A549 treated with Hydrocortisone at 1 μM for 4 hours (cell line): ENCODE measurements around the gene ZSCAN12. TPM values are rescaled to one million over a fixed set of nuclear protein-coding genes. Genes with fewer than 3 reads are reported as not detected.

Experiments used
- total RNA-seq: library from RNA; stranded (reverse); fragments of 200-300 nt; extraction: Qiagen RNA extraction; gene quantifications from 5 replicates; pipeline ENCODE4 v1.2.3, GENCODE V29; 2022

ZSCAN12 gene
- total RNA-seq, result 1.3 to 2.3 TPM (median 1.6 TPM) in 5 replicates

DNA sequence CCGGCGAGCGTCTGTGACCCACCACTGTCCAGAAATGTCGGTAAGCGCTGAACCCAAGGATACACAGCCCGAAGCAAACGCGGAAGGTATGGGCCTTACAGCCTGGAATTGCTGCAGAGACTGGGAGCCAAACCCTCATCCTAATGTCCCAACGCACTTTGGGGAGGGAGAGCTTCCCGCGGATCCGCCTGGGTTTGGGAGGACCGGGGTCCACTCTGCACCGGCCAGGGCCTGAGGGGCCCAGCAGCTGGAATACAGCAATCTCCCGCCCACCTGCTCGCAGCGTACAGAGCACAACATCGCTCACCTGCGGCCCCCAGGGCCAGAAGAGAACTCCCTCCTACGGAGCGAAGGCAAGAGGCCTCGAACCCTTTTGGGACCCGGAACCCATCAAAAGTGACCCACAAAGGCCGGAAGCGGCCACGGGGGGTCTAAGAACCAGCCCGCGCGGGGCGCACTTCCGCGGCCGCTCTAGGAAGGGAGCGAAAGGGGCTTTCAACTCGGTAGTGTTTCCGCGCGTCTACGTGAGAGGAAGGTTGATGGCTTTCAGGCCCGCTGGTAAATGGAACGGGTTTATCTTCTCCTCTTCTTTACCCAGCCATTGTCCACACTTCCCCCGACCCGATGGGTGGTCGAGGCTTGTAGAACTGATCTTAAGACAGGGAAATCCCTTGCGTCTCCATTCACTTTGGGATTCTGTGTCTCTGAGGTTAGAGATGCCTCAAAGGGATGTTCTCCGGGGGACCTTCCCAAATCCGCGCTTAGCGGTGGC, at the start of gene ZSCAN12:
Gene ZSCAN12 (minus strand): TSS at position 398 of the 772 bp plus-strand sequence. CDS start 1,342 bp downstream, outside the sequence.

DNA sequence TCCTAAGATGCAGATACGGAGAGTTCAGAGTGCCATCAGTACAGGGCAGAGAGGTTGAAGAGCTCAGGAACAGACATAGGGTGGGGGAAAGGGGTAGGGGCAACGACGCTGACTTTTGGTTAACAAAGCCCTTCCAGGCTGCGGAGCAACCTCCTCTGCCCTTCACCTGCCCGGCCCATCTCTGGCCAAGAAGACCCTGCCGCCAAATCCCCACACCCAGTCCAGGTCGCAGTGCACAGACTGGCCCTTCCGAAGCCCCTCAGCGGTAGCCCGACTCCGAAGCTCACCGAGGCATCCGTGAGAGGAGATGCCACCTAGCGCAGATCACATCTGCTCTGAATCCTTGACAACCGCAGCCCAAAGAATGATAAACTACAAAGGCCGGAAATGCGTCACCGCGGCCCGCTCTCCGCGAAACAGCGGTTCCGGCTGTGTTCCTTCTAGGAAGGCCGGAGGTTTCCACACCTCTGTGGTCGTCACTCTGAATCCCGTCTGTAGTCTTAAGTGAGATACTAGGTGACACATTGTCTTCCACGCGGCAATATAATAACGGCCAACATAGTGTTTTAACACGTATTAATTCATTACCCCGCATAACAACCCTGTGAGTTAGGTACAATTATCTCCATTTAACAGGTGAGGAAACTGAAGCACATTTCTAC, 43.7 kb upstream of the ZSCAN12 start, which contains the start of gene ZSCAN23:
Gene ZSCAN23 (minus strand): TSS at position 380 of the 662 bp plus-strand sequence. CDS start 7,225 bp downstream, outside the sequence.

DNA sequence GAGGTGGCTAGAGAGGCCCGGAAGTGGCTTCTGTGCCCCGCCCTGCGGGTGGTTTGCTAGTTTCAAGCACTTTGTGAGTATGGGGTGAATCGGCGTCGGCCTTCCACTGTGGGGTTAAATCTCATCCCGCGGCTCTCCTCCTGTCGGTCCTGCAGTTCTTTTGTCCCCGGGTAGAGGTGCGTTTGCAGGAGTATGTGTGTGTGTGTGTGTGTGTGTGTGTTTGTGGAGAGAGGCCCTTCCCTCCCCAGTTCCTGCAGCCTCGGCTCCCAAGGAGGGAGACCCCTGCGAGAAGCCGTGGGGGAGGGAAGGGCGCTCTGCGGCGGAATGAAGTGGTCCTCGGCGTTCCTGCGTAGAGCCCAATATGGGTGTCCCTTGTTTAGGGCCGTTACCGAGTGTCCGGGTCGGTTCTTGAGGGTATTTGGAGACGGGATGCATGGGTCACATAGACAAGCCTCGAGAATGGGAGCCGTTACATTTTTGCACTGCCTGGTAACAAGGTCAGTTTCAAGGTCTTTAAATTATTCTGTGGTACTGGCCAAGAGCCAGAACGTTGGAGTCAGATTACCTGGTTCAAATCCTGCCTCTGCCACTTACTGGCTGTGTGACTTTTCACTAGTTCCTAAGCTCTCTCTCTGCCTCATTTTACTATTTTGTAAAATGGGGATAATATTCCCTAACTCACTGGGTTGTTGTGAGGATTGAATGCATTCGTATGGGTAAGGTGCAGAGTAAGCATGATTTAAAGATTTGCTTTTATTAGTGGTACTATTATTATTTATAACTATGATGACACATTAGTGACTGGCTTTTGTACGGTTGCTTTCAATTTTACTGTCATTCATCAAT, 49.4 kb downstream of the ZSCAN12 start, which contains the start of gene ZKSCAN3:
Gene ZKSCAN3 (plus strand): TSS at position 56 of the 846 bp plus-strand sequence. CDS start 9,640 bp downstream, outside the sequence.

DNA sequence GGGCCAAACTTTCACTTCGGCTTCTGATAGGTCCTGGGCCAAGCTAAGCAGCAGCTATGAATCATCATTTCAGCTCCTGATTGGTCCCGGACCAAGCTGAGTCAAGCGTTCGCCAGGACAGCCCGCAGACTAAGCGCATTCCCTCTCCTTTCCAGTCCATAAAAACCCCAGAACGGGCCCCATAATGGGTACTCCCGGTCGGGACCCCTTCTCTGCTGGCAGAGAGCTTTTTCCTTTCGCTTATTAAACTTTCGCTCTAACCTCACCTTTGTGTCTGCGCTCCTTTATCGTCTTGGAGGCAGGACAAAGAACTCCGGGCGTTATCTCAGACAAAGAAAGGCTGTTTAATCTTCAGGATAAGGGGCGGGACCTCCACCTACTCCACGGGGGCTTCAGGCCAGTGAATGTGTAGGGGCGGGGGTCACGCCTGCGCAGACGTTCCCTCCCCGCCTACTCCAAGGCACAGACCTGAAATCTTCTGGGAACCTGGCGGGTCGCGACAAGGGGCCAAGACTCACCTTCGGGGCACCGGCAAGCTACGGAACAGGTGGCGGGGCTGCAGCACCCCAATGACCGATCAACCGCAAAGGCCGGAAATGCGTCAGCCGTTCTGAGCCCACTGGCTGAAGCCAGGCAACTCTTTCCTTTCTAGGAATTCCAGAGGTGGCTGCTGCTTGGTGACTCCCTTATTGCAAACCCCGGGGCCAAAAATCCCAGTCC, 63.8 kb downstream of the ZSCAN12 start, which contains the start of gene ZSCAN31:
Gene ZSCAN31 (minus strand): TSS at position 585 of the 720 bp plus-strand sequence. CDS start 6,465 bp downstream, outside the sequence.

Other genes starting within 250 kb of the ZSCAN12 start
- 5.8 to 8.3 TPM (median 6.9 TPM) in 5 replicates for gene ZSCAN9, start 174.5 kb downstream of the ZSCAN12 start, total RNA-seq
- gene ZKSCAN4, start 147.5 kb downstream of the ZSCAN12 start, total RNA-seq, result 2.5 to 3.0 TPM (median 2.6 TPM) in 5 replicates
- 0.06 TPM in 1 of 5 replicates, not detected in the others for gene NKAPL, start 140.4 kb downstream of the ZSCAN12 start, total RNA-seq
- gene ZSCAN26, start 132.6 kb downstream of the ZSCAN12 start, total RNA-seq, result 3.8 to 5.2 TPM (median 5.0 TPM) in 5 replicates
- 4.5 to 5.7 TPM (median 5.1 TPM) in 5 replicates for gene PGBD1, start 118.2 kb downstream of the ZSCAN12 start, total RNA-seq
- gene ZSCAN31, start 63.6 kb downstream of the ZSCAN12 start, total RNA-seq, result 1.6 to 2.3 TPM (median 1.8 TPM) in 5 replicates
- 1.3 to 2.2 TPM (median 2.0 TPM) in 5 replicates for gene ZKSCAN3, start 49.8 kb downstream of the ZSCAN12 start, total RNA-seq
- gene ZSCAN23, start 43.7 kb upstream of the ZSCAN12 start, total RNA-seq, result not detected in 5 replicates
- gene GPX6, start 116.0 kb upstream of the ZSCAN12 start, total RNA-seq, result not detected in 5 replicates
- gene GPX5, start 126.1 kb upstream of the ZSCAN12 start, total RNA-seq, result not detected in 5 replicates